HUES6 (cell line): Measurements from ENCODE around the gene NMNAT3.

Source experiments
- H3K27ac ChIP-seq: 2 replicates; pipeline ENCODE4 v1.7.0; 2013; ENCODE audit warnings: low read depth, mild to moderate bottlenecking, low read length, inconsistent platforms
- H3K27me3 ChIP-seq: 2 replicates; pipeline ENCODE4 v1.6.1; 2013; ENCODE audit warnings: low read length; ENCODE audit not compliant: control insufficient read depth, insufficient read depth
- H3K36me3 ChIP-seq: 2 replicates; pipeline ENCODE4 v1.6.1; 2013; ENCODE audit warnings: low read length; ENCODE audit not compliant: control insufficient read depth, insufficient read depth
- H3K4me1 ChIP-seq: 2 replicates; pipeline ENCODE4 v1.6.1; 2013; ENCODE audit warnings: low read length; ENCODE audit not compliant: control insufficient read depth, insufficient read depth
- H3K4me3 ChIP-seq: 2 replicates; pipeline ENCODE4 v1.5.1; 2013; ENCODE audit warnings: low read depth, low read length
- H3K9ac ChIP-seq: one replicate; pipeline ENCODE4 v1.6.1; 2013; ENCODE audit warnings: mild to moderate bottlenecking, low read length
- H3K9me3 ChIP-seq: 2 replicates; pipeline ENCODE4 v1.6.1; 2013; ENCODE audit warnings: low read depth, low read length; ENCODE audit not compliant: control insufficient read depth, insufficient read depth

Gene NMNAT3

GRCh38 chr3:139675327-139675726, 2.4 kb downstream of the NMNAT3 start:
- no peaks in the 10 kb centered on the region for H3K9me3 ChIP-seq
- no peak overlapping the region for H3K9ac ChIP-seq
- H3K27ac ChIP-seq, result no peak overlapping the region
- H3K4me3 ChIP-seq, result no peak overlapping the region
- no peaks in the 10 kb centered on the region for H3K36me3 ChIP-seq
- H3K4me1 ChIP-seq, result peaks cover 21% of the 10 kb centered on the region
- H3K27me3 ChIP-seq, result peaks cover 46% of the 10 kb centered on the region

DNA sequence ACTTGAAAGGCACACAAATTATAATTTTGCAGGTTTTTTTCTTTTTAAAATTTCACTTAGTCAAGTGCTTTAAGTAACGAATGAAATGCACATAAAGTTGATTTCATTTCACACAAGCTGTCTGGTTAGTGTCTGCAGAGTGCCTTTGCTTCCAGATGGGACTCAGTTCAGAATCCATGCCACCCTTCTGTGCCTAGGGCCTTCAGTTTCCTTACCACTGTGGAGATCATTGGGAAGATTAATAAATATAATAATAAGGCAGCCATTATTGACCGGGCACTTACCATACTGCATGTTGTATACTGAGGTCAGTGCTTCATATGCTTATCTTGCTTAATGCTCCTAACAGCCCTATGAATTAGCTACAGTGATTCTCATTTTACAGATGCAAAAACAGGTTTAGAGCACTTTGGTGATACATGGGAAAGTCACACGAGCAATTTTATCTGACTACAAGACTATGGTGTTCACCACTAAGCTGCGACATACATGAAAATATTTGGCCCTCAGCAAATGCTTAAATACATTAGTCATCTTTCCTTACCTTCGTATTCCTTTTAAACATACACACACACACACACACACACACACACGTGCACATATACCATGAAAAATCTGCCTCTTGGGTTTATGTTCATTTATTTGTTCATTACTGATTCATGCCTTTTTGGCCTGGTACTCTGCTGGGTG, 3.1 kb downstream of the NMNAT3 start:
- Histone ChIP-seq H3K27me3 (peaks cover 46% of the 10 kb centered on the region), H3K36me3 (no peaks in the 10 kb centered on the region), H3K9me3 (no peaks in the 10 kb centered on the region), H3K4me1 (peaks cover 21% of the 10 kb centered on the region), H3K27ac (no peak overlapping the region), H3K9ac (no peak overlapping the region), H3K4me3 (no peak overlapping the region)

- H3K27me3 ChIP-seq, result peaks cover 46% of the 10 kb centered on the region
- H3K27ac ChIP-seq, result no peak overlapping the region
Measured at GRCh38 chr3:139672884-139673283, 4.9 kb downstream of the NMNAT3 start.

GRCh38 chr3:139671863-139672646, 5.7 kb downstream of the NMNAT3 start:
- Histone ChIP-seq H3K9ac (no peak overlapping the region), H3K27ac (no peak overlapping the region), H3K9me3 (no peaks in the 10 kb centered on the region), H3K36me3 (no peaks in the 10 kb centered on the region), H3K27me3 (peaks cover 41% of the 10 kb centered on the region), H3K4me1 (peaks cover 32% of the 10 kb centered on the region), H3K4me3 (no peak overlapping the region)

More at GRCh38 chr3:139672884-139673283, 4.9 kb downstream of the NMNAT3 start:
- Histone ChIP-seq H3K9me3 (no peaks in the 10 kb centered on the region), H3K36me3 (no peaks in the 10 kb centered on the region), H3K4me3 (no peak overlapping the region), H3K9ac (no peak overlapping the region), H3K4me1 (peaks cover 31% of the 10 kb centered on the region)

DNA sequence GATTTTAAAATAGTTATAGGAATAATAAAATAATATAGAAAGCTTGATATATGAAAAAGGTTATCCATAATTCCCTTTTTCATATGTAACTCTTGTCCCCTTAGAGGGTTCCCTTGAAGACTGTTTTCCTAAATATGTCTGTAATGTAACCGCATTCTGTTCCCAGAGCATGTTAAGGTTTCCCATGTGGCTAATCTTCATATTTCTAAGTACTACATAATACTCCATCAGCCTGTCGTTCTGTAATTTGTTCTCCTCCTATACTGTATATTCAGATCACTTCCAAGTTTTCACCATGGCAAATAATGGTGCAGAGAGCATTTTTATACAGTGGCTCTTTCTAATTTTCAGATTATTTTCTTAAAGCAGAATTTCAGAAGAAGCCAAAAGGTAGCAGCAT, 6.7 kb downstream of the NMNAT3 start:
- H3K27ac ChIP-seq, result no peak overlapping the region
- H3K27me3 ChIP-seq, result peaks cover 31% of the 10 kb centered on the region
- H3K4me3 ChIP-seq, result no peak overlapping the region
- no peak overlapping the region for H3K9ac ChIP-seq
- H3K9me3 ChIP-seq, result no peaks in the 10 kb centered on the region
- no peaks in the 10 kb centered on the region for H3K36me3 ChIP-seq
- peaks cover 32% of the 10 kb centered on the region for H3K4me1 ChIP-seq

DNA sequence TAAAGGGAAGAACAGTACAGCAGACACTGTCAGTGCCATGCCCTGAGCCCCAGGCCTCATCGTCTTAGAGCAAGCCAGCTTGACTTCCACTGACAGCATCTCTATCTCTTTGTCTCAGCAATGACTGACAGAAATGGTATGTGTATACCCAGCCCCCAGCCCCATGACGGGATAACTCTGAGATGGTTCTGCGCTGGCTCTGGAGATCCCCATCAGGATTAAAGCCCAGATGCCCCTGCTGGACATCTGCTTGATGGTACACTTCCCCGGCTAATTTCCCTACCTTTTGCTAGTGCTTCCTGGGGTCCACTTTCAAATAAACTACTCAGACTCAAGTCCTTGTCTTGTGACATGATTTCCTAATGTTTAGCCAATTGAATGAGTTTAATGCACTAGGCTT, 7.6 kb downstream of the NMNAT3 start:
- Histone ChIP-seq H3K27ac (no peak overlapping the region), H3K36me3 (no peaks in the 10 kb centered on the region), H3K27me3 (peaks cover 24% of the 10 kb centered on the region; the same call in 1 of the 2 replicates), H3K4me3 (no peak overlapping the region), H3K9ac (no peak overlapping the region), H3K9me3 (no peaks in the 10 kb centered on the region), H3K4me1 (peaks cover 23% of the 10 kb centered on the region)

DNA sequence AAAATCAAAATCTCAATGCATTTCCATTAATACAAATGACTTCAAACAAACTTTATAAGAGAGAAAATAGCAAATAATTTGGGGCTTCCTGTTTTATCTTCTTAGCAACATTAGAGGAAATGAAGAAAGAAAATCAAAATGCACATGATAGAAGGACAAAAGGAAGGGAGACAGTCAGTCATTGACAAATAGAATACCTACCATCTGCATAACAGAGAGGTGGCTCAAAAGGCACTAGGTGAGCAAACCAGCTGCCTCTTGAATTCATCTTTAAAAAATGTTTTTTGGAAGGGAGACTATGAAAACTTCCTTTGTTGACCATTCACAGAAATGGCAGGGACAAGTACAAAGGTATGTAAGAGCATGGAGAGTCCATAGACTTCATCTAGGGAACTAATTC, 9.4 kb downstream of the NMNAT3 start:
- peak overlapping the region; percentile 23; the same call in 1 of the 2 replicates for H3K27ac ChIP-seq
- peaks cover 16% of the 10 kb centered on the region for H3K4me1 ChIP-seq
- H3K9ac ChIP-seq, result no peak overlapping the region
- H3K4me3 ChIP-seq, result no peak overlapping the region
- H3K36me3 ChIP-seq, result no peaks in the 10 kb centered on the region
- peaks cover 12% of the 10 kb centered on the region; the same call in 1 of the 2 replicates for H3K27me3 ChIP-seq
- H3K9me3 ChIP-seq, result no peaks in the 10 kb centered on the region

DNA sequence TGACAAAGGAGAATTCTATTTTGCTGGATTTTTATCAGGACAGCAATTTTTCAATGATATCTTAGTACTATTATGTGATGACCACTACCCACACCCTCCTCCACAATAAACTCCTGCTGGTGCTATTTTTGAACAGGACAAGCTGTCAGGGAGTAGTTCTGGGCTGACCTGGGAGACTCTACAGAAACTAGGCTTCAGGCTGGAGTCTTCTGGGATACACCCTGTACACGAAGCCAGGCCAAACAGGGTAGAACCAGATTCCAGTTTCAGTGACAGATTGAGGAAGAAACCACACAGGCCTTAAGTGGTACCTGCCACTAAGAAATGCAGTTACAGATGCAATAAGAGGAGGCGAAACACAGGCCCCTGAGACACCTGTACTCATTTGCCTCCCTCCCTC, 12.8 kb downstream of the NMNAT3 start:
- H3K9ac ChIP-seq, result no peak overlapping the region
- no peak overlapping the region for H3K27ac ChIP-seq
- no peaks in the 10 kb centered on the region for H3K27me3 ChIP-seq
- H3K4me3 ChIP-seq, result no peak overlapping the region
- peaks cover 16% of the 10 kb centered on the region for H3K4me1 ChIP-seq
- no peaks in the 10 kb centered on the region for H3K36me3 ChIP-seq
- H3K9me3 ChIP-seq, result no peaks in the 10 kb centered on the region

GRCh38 chr3:139660269-139660668, 17.5 kb downstream of the NMNAT3 start:
- H3K36me3 ChIP-seq, result no peaks in the 10 kb centered on the region
- H3K9me3 ChIP-seq, result no peaks in the 10 kb centered on the region
- H3K27me3 ChIP-seq, result no peaks in the 10 kb centered on the region
- no peak overlapping the region for H3K9ac ChIP-seq
- no peak overlapping the region for H3K27ac ChIP-seq
- H3K4me1 ChIP-seq, result peaks cover under 1% of the 10 kb centered on the region
- no peak overlapping the region for H3K4me3 ChIP-seq

GRCh38 chr3:139659511-139659910, 18.3 kb downstream of the NMNAT3 start:
- H3K4me1 ChIP-seq, result peaks cover 8% of the 10 kb centered on the region
- H3K27ac ChIP-seq, result no peak overlapping the region
- no peak overlapping the region for H3K4me3 ChIP-seq
- H3K9ac ChIP-seq, result no peak overlapping the region
- H3K9me3 ChIP-seq, result no peaks in the 10 kb centered on the region
- H3K27me3 ChIP-seq, result no peaks in the 10 kb centered on the region
- no peaks in the 10 kb centered on the region for H3K36me3 ChIP-seq

GRCh38 chr3:139657936-139658335, 19.8 kb downstream of the NMNAT3 start:
- no peak overlapping the region for H3K4me3 ChIP-seq

More at GRCh38 chr3:139657936-139658335, 19.8 kb downstream of the NMNAT3 start:
- Histone ChIP-seq H3K27me3 (no peaks in the 10 kb centered on the region), H3K27ac (no peak overlapping the region), H3K9ac (no peak overlapping the region), H3K9me3 (no peaks in the 10 kb centered on the region), H3K36me3 (no peaks in the 10 kb centered on the region), H3K4me1 (peaks cover 17% of the 10 kb centered on the region)
